ENCODE measurements around the gene NUDT3. TPM values are rescaled to one million over a fixed set of nuclear protein-coding genes. Genes with fewer than 3 reads are reported as not detected.
A peak's percentile ranks its signal among the peaks of the same experiment; 100 is the strongest.

The NUDT3 gene
- total and polyA plus RNA-seq, 9 of the 15 experiments (the other 6 are each of a cell fraction or from before 2014, with no cell fraction given), result 5.4 to 81.2 (median 56.4) TPM

- ATAC-seq (peak; percentile 81), FAIRE-seq (peak; percentile 59)
- TF ChIP-seq CHCHD3 (CRISPR knock-in tag; IDR thresholded peaks at IDR 0.05) (no peak), KLF6 (CRISPR knock-in tag; IDR thresholded peaks at IDR 0.05; ENCODE audit: borderline replicate concordance) (0 out of 2 replicates have a peak, but pooled peaks have one; percentile 23), KLF10 (CRISPR knock-in tag; IDR thresholded peaks at IDR 0.05) (no peak), ZNF121 (CRISPR knock-in tag; conservative IDR thresholded peaks at IDR 0.05) (peak; percentile 84), KDM1A (IDR thresholded peaks at IDR 0.05) (no peak), ZNF431 (CRISPR knock-in tag; IDR thresholded peaks at IDR 0.05) (no peak), NEUROD1 (IDR thresholded peaks at IDR 0.05; ENCODE audit: borderline replicate concordance, low read depth, low read length, partially characterized antibody) (no peak), JUNB (CRISPR knock-in tag; conservative IDR thresholded peaks at IDR 0.05) (no peak), POLR2A (conservative IDR thresholded peaks at IDR 0.05) (0 out of 2 replicates have a peak, but pooled peaks have one; percentile 24), CREM (IDR thresholded peaks at IDR 0.05; ENCODE audit: low read depth) (no peak), ZNF830 (CRISPR knock-in tag; IDR thresholded peaks at IDR 0.05) (no peak), ZNF518B (CRISPR knock-in tag; IDR thresholded peaks at IDR 0.05) (no peak), ZBTB2 (IDR thresholded peaks at IDR 0.05) (no peak), ZNF24 (IDR thresholded peaks at IDR 0.05) (no peak), FOXP1 (CRISPR knock-in tag; IDR thresholded peaks at IDR 0.05) (no peak; the same call in 1 of the 2 replicates), HBP1 (CRISPR knock-in tag; IDR thresholded peaks at IDR 0.05) (peak; percentile 68; the same call in 1 of the 2 replicates), MBD2 (IDR thresholded peaks at IDR 0.05; ENCODE audit: borderline replicate concordance, low read depth) (no peak), EP400 (IDR thresholded peaks at IDR 0.05) (0 out of 2 replicates have a peak, but pooled peaks have one; percentile 50), ZSCAN29 (IDR thresholded peaks at IDR 0.05) (no peak)
Measured at GRCh38 chr6:34324738-34325444, 67.6 kb downstream of the NUDT3 start.

More at GRCh38 chr6:34324738-34325444, 67.6 kb downstream of the NUDT3 start:
- no peaks in the 10 kb centered on the region for H3K9me1 ChIP-seq (ENCODE audit: control insufficient read depth, insufficient read depth, low read length)
- H3K4me1 ChIP-seq (replicated peaks in 1 of 2; ENCODE audit: control insufficient read depth in 2 of 2, insufficient read depth in 2 of 2, low read length in 2 of 2), result peaks cover 22 to 49% of the 10 kb centered on the region in 2 experiments
- peaks cover 28% of the 10 kb centered on the region; the same call in 2 of the 3 replicates for H3K36me3 ChIP-seq (ENCODE audit: control insufficient read depth, insufficient read depth, low read length)
- ChIA-PET CTCF (ENCODE audit: low intra/inter-chr PET ratio) (no interaction called here), POLR2A (interaction anchor here (0.6 to 4.9 kb wide), 10 partner anchors 9 to 542 kb away, joined by 3 to 27 read pairs (median 4); no protein-coding TSS in a partner anchor)
- BruUV-seq (replicated peaks), result no TSS peak
- peak overlapping the region; percentile 54 to 57; a peak in 3 of 4 replicates for H3K9ac ChIP-seq (ENCODE audit: insufficient read depth in 1 of 2, low read depth in 2 of 2, low read length in 2 of 2)
- peak in 2 of 4 experiments; percentile 54 to 87 for DNase-seq (ENCODE audit: extremely low read depth in 1 of 4, low spot score in 3 of 4)
- H3K4me2 ChIP-seq (ENCODE audit: insufficient read depth, low read length), result peak overlapping the region; percentile 65
- no peaks in the 10 kb centered on the region for H3K27me3 ChIP-seq (ENCODE audit: control insufficient read depth in 2 of 2, insufficient read depth in 2 of 2, low read length in 2 of 2)
- no peaks in the 10 kb centered on the region for H3K9me3 ChIP-seq (replicated peaks; ENCODE audit: control insufficient read depth, insufficient read depth, low read depth, low read length)
- H3K4me3 ChIP-seq, result no peak overlapping the region
- H3K27ac ChIP-seq (ENCODE audit: extremely low read depth, low read depth, low read length), result peak overlapping the region; percentile 79
- in situ Hi-C loops (cut with MboI) (no loop called here), intact Hi-C loops (cut with micrococcal nuclease) (loop anchor here (2.0 kb wide), 2 partner anchors 40 to 66 kb away; no protein-coding TSS in a partner anchor)
- peaks cover 69% of the 10 kb centered on the region for H3K79me2 ChIP-seq (ENCODE audit: control insufficient read depth, insufficient read depth, low read length)
- H2AFZ ChIP-seq (ENCODE audit: low read depth, low read length), result peak overlapping the region; percentile 66
- H4K20me1 ChIP-seq (replicated peaks; ENCODE audit: control insufficient read depth, insufficient read depth, low read length), result no peaks in the 10 kb centered on the region
- 12% methylated on average over 8 of the region's 8 CpGs for WGBS (ENCODE audit: insufficient coverage, low coverage, missing lambda C conversion rate)
